Endothelial cell of umbilical vein (primary cell): ENCODE results near the gene MON1A. TPM values are rescaled to one million over a fixed set of nuclear protein-coding genes. Genes with fewer than 3 reads are reported as not detected.

ENCODE experiments used
- BruUV-seq: library from RNA; stranded (reverse); fragments of 400-500 nt; replicated peaks from 2 replicates; lab custom pipeline; 2021; lab: Mats Ljungman, UMichigan
- CTCF ChIA-PET: fragments of 300-600, 350-600 bp; sonication (Branson Sonifier 250); formaldehyde crosslinking; loops from one replicate; lab custom pipeline; 2021; ENCODE audit warnings: antibody characterized with exemption, inconsistent platforms; lab: Charles Lee
- POLR2A ChIA-PET: fragments of 300-600, 350-600 bp; sonication (Branson Sonifier 250); formaldehyde crosslinking; loops from one replicate; lab custom pipeline; 2021; ENCODE audit warnings: antibody characterized with exemption, inconsistent platforms; lab: Charles Lee
- DNase-seq: peaks from one replicate; pipeline ENCODE4 v3.0.0-alpha.2; 2011; ENCODE audit warnings: low read depth, low spot score
- FAIRE-seq: peaks from 2 replicates; lab custom pipeline; 2011; peaks lifted over from hg19 to GRCh38; lab: Jason Lieb, UNC
- H2AFZ ChIP-seq: 2 replicates; pipeline ENCODE4 v1.6.0; 2012; ENCODE audit warnings: low read depth, low read length, control low read depth, inconsistent platforms
- H3K27ac ChIP-seq: 2 replicates; pipeline ENCODE4 v1.5.1; 2011; ENCODE audit warnings: low read depth, mild to moderate bottlenecking, control low read depth, low read length, moderate library complexity; ENCODE audit not compliant: insufficient read depth
- H3K27me3 ChIP-seq, 2 experiments: 2 replicates each; pipeline versions ENCODE4 v1.6.0 to v1.6.1; 2011; ENCODE audit warnings: low read length in 2 of 2, mixed read lengths in 1 of 2; ENCODE audit not compliant: control insufficient read depth in 2 of 2, insufficient read depth in 2 of 2
- H3K36me3 ChIP-seq, 2 experiments: 2 replicates in 1 of 2; 3 replicates in 1 of 2; pipeline ENCODE4 v1.5.1; 2011; ENCODE audit warnings: low read length in 2 of 2, mild to moderate bottlenecking in 1 of 2, moderate library complexity in 1 of 2; ENCODE audit not compliant: control insufficient read depth in 2 of 2, insufficient read depth in 2 of 2; ENCODE audit errors: extremely low read depth in 1 of 2
- H3K4me1 ChIP-seq: 3 replicates; pipeline ENCODE4 v1.5.1; 2011; ENCODE audit warnings: mild to moderate bottlenecking, low read length; ENCODE audit not compliant: control insufficient read depth, insufficient read depth; ENCODE audit errors: extremely low read depth
- H3K4me2 ChIP-seq: 2 replicates; pipeline ENCODE4 v1.6.1; 2011; ENCODE audit warnings: low read length, control low read depth, mixed read lengths; ENCODE audit not compliant: insufficient read depth
- H3K4me3 ChIP-seq, 3 experiments: fragments of 200-600 bp in 1 of 3; sonication (generic), shearing (Covaris generic) in 1 of 3; replicated peaks in 1 of 3; 2 replicates each; pipeline ENCODE4 v1.5.1; 2011 to 2016; ENCODE audit warnings: control low read depth in 3 of 3, low read length in 3 of 3, mild to moderate bottlenecking in 2 of 3, inconsistent platforms in 1 of 3, low read depth in 1 of 3, moderate library complexity in 1 of 3; ENCODE audit not compliant: insufficient read depth in 1 of 3
- H3K79me2 ChIP-seq: 2 replicates; pipeline ENCODE4 v1.6.0; 2012; ENCODE audit warnings: low read length, inconsistent platforms; ENCODE audit not compliant: control insufficient read depth, insufficient read depth
- H3K9ac ChIP-seq: replicated peaks from 2 replicates; pipeline ENCODE3; 2011; ENCODE audit warnings: low read length, control low read depth; ENCODE audit not compliant: insufficient read depth; ENCODE audit errors: extremely low read depth
- H3K9me1 ChIP-seq: replicated peaks from 3 replicates; pipeline ENCODE4 v1.6.0; 2011; ENCODE audit warnings: mild to moderate bottlenecking, low read length; ENCODE audit not compliant: control insufficient read depth, insufficient read depth; ENCODE audit errors: extremely low read depth
- H3K9me3 ChIP-seq: replicated peaks from 2 replicates; pipeline ENCODE4 v1.5.1; 2012; ENCODE audit warnings: low read length, inconsistent platforms; ENCODE audit not compliant: control insufficient read depth, insufficient read depth
- H4K20me1 ChIP-seq: replicated peaks from 2 replicates; pipeline ENCODE3; 2011; ENCODE audit warnings: mild to moderate bottlenecking, low read length; ENCODE audit not compliant: control insufficient read depth, insufficient read depth; ENCODE audit errors: extremely low read depth
- CTCF ChIP-seq, 2 donors: IDR thresholded peaks; 1 replicate in 1 of 2; 2 replicates in 1 of 2; pipeline ENCODE4 v1.5.1; 2011; ENCODE audit warnings: low read length in 2 of 2, mild to moderate bottlenecking in 2 of 2, moderate library complexity in 2 of 2, control low read depth in 1 of 2, inconsistent platforms in 1 of 2, low read depth in 1 of 2; ENCODE audit not compliant: insufficient read depth in 1 of 2; ENCODE audit errors: extremely low read depth in 1 of 2
- EZH2 ChIP-seq: IDR thresholded peaks from 2 replicates; pipeline ENCODE4 v1.6.1; 2012; ENCODE audit warnings: borderline replicate concordance, low read depth, mild to moderate bottlenecking, moderate library complexity, low read length, inconsistent platforms; ENCODE audit not compliant: severe bottlenecking
- FOS ChIP-seq: IDR thresholded peaks from 2 replicates; pipeline ENCODE4 v1.6.1; 2011; ENCODE audit warnings: mild to moderate bottlenecking, low read length, moderate library complexity, borderline replicate concordance; ENCODE audit not compliant: insufficient read depth
- GATA2 ChIP-seq: IDR thresholded peaks from 2 replicates; pipeline ENCODE4 v1.7.0; 2011; ENCODE audit warnings: low read depth, mild to moderate bottlenecking, moderate library complexity, mixed read lengths, low read length; ENCODE audit not compliant: insufficient read length, insufficient read depth
- JUN ChIP-seq: IDR thresholded peaks from 2 replicates; pipeline ENCODE4 v1.6.1; 2011; ENCODE audit warnings: borderline replicate concordance, low read depth; ENCODE audit not compliant: insufficient read length, insufficient read depth
- MAX ChIP-seq: IDR thresholded peaks from 2 replicates; pipeline ENCODE4 v1.6.1; 2011; ENCODE audit not compliant: insufficient read depth, insufficient read length
- MYC ChIP-seq: IDR thresholded peaks from one replicate; pipeline ENCODE4 v1.6.1; 2011; ENCODE audit warnings: mild to moderate bottlenecking, low read depth, low read length
- POLR2A ChIP-seq: IDR thresholded peaks from 2 replicates; pipeline ENCODE4 v1.6.1; 2012; ENCODE audit warnings: low read depth, mild to moderate bottlenecking, control low read depth, low read length
- POLR2AphosphoS5 ChIP-seq: IDR thresholded peaks from 2 replicates; pipeline ENCODE4 v1.6.1; 2012; ENCODE audit warnings: low read depth, mild to moderate bottlenecking, control low read depth, low read length, moderate library complexity; ENCODE audit not compliant: insufficient read depth
- dilution Hi-C: fragments of 300-500 bp; cut with MboI; formaldehyde crosslinking; loops from one replicate; pipeline ENCODE4 v1.15.0; 2019; ENCODE audit warnings: low sequenced_read_pairs; ENCODE audit not compliant: extremely low pct_ligation_motif_present
- intact Hi-C: fragments of 100-400 bp; cut with micrococcal nuclease; formaldehyde crosslinking; loops from one replicate; pipeline ENCODE4 v1.10.0; 2022
- polyA plus RNA-seq, 4 experiments: library from polyadenylated mRNA; depleted of rRNA in 3 of 4; stranded (reverse) in 3 of 4; unstranded in 1 of 4; fragments of >200 nt; gene quantifications; 2 replicates each; pipeline versions ENCODE4 v1.2.1 to v1.2.3, GENCODE V29; 2011 to 2012; ENCODE audit warnings: missing spikeins in 1 of 4
- total RNA-seq: library from RNA; stranded (reverse); gene quantifications from 2 replicates; pipeline ENCODE4 v1.2.3, GENCODE V29; 2021

The MON1A gene
- total and polyA plus RNA-seq, 2 donors (not counting 3 experiments of a cell fraction or from before 2014, with no cell fraction given): 17.5 to 31.1 TPM

- BruUV-seq: TSS peak; percentile 84
- intact Hi-C loops: loop anchor here (1.0 to 10.0 kb wide), 2 partner anchors 11 to 145 kb away; partner anchors contain the start of genes MON1A and RBM5
Measured at GRCh38 chr3:49939858-49940666, 10.5 kb upstream of the MON1A start, which contains the start of gene RBM6. Gene RBM6, plus strand, starts transcription at chr3:49940150. Its CDS starts 22,492 bp downstream, at chr3:49962642.

More at GRCh38 chr3:49939858-49940666, 10.5 kb upstream of the MON1A start, which contains the start of gene RBM6:
- ChIA-PET CTCF (interaction anchor here (0.7 to 2.1 kb wide), 8 partner anchors 10 to 239 kb away, joined by 3 to 16 read pairs (median 3); partner anchors contain the start of genes INKA1 and MON1A), POLR2A (interaction anchor here (0.9 to 3.6 kb wide), 5 partner anchors 10 to 151 kb away, joined by 3 to 19 read pairs (median 5); partner anchors contain the start of gene MON1A)
- H3K4me2 ChIP-seq: peak within 1 kb of the TSS; percentile 67
- H3K9me1 ChIP-seq: no peaks in the 10 kb centered on the region
- no peaks in the 10 kb centered on the region for H3K36me3 ChIP-seq
- FAIRE-seq (peak; percentile 99), DNase-seq (peak; percentile 97)
- peak within 1 kb of the TSS; percentile 44 to 85 (median 84) for H3K4me3 ChIP-seq
- peak within 1 kb of the TSS; percentile 64 for H3K27ac ChIP-seq
- H3K79me2 ChIP-seq: peaks cover 42% of the 10 kb centered on the region
- peak within 1 kb of the TSS; percentile 79 for H3K9ac ChIP-seq
- H3K9me3 ChIP-seq: no peaks in the 10 kb centered on the region
- dilution Hi-C loops: no loop called here
- peaks cover 5% of the 10 kb centered on the region for H3K4me1 ChIP-seq
- H2AFZ ChIP-seq: peak within 1 kb of the TSS; percentile 52
- TF ChIP-seq MAX (peak; percentile 80), MYC (no peak), GATA2 (no peak), EZH2 (no peak), POLR2AphosphoS5 (peak; percentile 98), JUN (no peak), CTCF (IDR thresholded peaks at IDR 0.05; ENCODE audit: extremely low read depth in 1 of 2, insufficient read depth in 1 of 2, low read depth in 1 of 2, low read length in 2 of 2) (no peak), POLR2A (peak; percentile 98), FOS (peak; percentile 23)
- H3K27me3 ChIP-seq: no peaks in the 10 kb centered on the region
- peaks cover 2% of the 10 kb centered on the region for H4K20me1 ChIP-seq
